ENCODE results near the gene SRSF6. TPM values are rescaled to one million over a fixed set of nuclear protein-coding genes. Genes with fewer than 3 reads are reported as not detected.

The SRSF6 gene
- total and polyA plus RNA-seq, 2 experiments from 2014 or later, result 31.0 to 90.7 TPM

DNA sequence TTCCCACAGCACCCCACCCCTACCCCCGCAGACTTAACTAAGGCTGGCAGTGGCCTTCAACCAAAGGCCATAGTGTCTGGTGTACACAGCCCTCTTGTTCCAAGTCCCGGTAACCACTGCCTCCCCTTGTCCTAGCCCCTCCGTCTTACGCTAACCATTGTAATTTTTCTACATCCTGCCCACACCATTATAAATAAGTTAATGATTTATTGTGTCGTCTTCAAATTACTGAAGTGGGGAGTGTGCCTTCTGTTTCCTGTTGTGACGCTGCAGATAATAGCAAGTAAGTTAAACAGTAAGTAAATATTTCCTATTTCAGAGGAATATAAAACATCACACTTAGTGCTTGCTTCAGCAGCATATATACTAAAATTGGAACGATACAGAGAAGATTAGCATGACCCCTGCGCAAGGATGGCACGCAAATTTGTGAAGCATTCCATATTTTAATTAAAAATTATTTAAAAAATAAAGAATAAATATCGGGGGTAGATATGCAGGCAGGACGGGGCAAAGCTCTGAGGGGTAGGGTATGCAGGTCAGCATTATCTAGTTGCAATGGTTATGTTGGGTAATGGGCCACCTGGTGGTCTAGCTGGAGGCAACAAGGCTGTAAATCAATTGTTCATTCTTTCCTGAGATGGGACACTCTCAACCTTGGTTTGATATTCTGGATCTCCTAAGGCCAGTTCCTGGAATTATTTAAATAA, 15.1 kb downstream of the SRSF6 start:
- DNase-seq (ENCODE audit: low spot score), result no peak
- Histone ChIP-seq H3K9me3 (ENCODE audit: low read depth) (no peaks in the 10 kb centered on the region), H3K27ac (no peak overlapping the region), H3K27me3 (no peaks in the 10 kb centered on the region), H3K4me2 (no peak overlapping the region), H3K4me3 (no peak overlapping the region), H3K4me1 (ENCODE audit: insufficient read depth) (no peaks in the 10 kb centered on the region), H2AFZ (no peak overlapping the region), H3K79me2 (no peaks in the 10 kb centered on the region), H3K9me2 (replicated peaks; ENCODE audit: insufficient read depth) (no peaks in the 10 kb centered on the region), H4K20me1 (ENCODE audit: insufficient read depth, poor library complexity, severe bottlenecking) (no peaks in the 10 kb centered on the region), H3K36me3 (replicated peaks; ENCODE audit: insufficient read depth, low read depth) (no peaks in the 10 kb centered on the region)
- WGBS (ENCODE audit: low lambda C conversion rate, missing lambda C conversion rate), result 88% methylated on average over 11 of the region's 11 CpGs
- TF ChIP-seq EZH2phosphoT487 (IDR thresholded peaks at IDR 0.05; ENCODE audit: low read depth, severe bottlenecking, unreplicated experiment), result no peak
- TF ChIP-seq CTCF (IDR thresholded peaks at IDR 0.05; ENCODE audit: poor library complexity), result no peak
- no peak for TF ChIP-seq EZH2 (IDR thresholded peaks at IDR 0.05; ENCODE audit: borderline replicate concordance)

GRCh38 chr20:43473381-43473704, 15.6 kb downstream of the SRSF6 start:
- H3K4me2 ChIP-seq, result no peak overlapping the region
- DNase-seq (ENCODE audit: low spot score), result no peak
- H3K4me3 ChIP-seq, result no peak overlapping the region
- H2AFZ ChIP-seq, result no peak overlapping the region
- no peak overlapping the region for H3K27ac ChIP-seq
- H3K4me1 ChIP-seq (ENCODE audit: insufficient read depth), result no peaks in the 10 kb centered on the region
- 98% methylated on average over 4 of the region's 4 CpGs for WGBS (ENCODE audit: low lambda C conversion rate, missing lambda C conversion rate)
- H3K9me2 ChIP-seq (replicated peaks; ENCODE audit: insufficient read depth), result no peaks in the 10 kb centered on the region
- no peak for TF ChIP-seq CTCF (IDR thresholded peaks at IDR 0.05; ENCODE audit: poor library complexity)
- TF ChIP-seq EZH2phosphoT487 (IDR thresholded peaks at IDR 0.05; ENCODE audit: low read depth, severe bottlenecking, unreplicated experiment), result no peak
- TF ChIP-seq EZH2 (IDR thresholded peaks at IDR 0.05; ENCODE audit: borderline replicate concordance), result no peak
- H4K20me1 ChIP-seq (ENCODE audit: insufficient read depth, poor library complexity, severe bottlenecking), result no peaks in the 10 kb centered on the region
- no peaks in the 10 kb centered on the region for H3K79me2 ChIP-seq
- no peaks in the 10 kb centered on the region for H3K36me3 ChIP-seq (replicated peaks; ENCODE audit: insufficient read depth, low read depth)
- H3K9me3 ChIP-seq (ENCODE audit: low read depth), result no peaks in the 10 kb centered on the region
- H3K27me3 ChIP-seq, result no peaks in the 10 kb centered on the region

- Histone ChIP-seq H3K36me3 (replicated peaks; ENCODE audit: insufficient read depth, low read depth) (no peaks in the 10 kb centered on the region), H3K4me2 (no peak overlapping the region), H3K9me2 (replicated peaks; ENCODE audit: insufficient read depth) (no peaks in the 10 kb centered on the region), H4K20me1 (ENCODE audit: insufficient read depth, poor library complexity, severe bottlenecking) (no peaks in the 10 kb centered on the region), H3K4me3 (no peak overlapping the region), H3K27ac (no peak overlapping the region), H2AFZ (no peak overlapping the region), H3K4me1 (ENCODE audit: insufficient read depth) (no peaks in the 10 kb centered on the region), H3K79me2 (no peaks in the 10 kb centered on the region), H3K27me3 (no peaks in the 10 kb centered on the region), H3K9me3 (ENCODE audit: low read depth) (no peaks in the 10 kb centered on the region)
- 76% methylated on average over 3 of the region's 3 CpGs for WGBS (ENCODE audit: low lambda C conversion rate, missing lambda C conversion rate)
- TF ChIP-seq CTCF (IDR thresholded peaks at IDR 0.05; ENCODE audit: poor library complexity) (no peak), EZH2 (IDR thresholded peaks at IDR 0.05; ENCODE audit: borderline replicate concordance) (no peak), EZH2phosphoT487 (IDR thresholded peaks at IDR 0.05; ENCODE audit: low read depth, severe bottlenecking, unreplicated experiment) (no peak)
- DNase-seq (ENCODE audit: low spot score), result no peak
Observed at GRCh38 chr20:43477193-43477592, 19.5 kb downstream of the SRSF6 start.
